ENCODE data around the gene FFAR2. TPM values are rescaled to one million over a fixed set of nuclear protein-coding genes. Genes with fewer than 3 reads are reported as not detected.

FFAR2 gene
- total and polyA plus RNA-seq, 4 donors, result 0.15 to 2.0 (median 1.2) TPM; not detected in 1

DNA sequence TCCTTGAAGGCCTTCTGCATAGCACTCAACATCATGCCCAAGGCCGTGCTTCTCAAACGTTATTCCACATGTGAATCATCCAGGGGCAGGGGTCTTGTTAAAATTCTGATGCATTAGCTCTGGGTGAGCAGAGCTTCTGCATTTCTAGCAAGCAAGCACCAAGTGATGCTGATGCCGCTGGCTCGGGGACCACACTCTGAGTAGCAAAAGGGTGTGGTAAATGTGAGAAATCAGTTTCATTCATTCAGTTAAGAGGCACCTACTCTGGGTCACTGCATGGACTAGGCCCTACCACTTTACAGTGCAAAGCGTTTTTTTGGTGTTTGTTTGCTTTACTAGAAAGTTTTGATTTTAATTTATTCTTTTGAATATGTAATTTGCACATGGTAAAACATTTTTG lies 35.0 kb downstream of the FFAR2 start:
- no peaks in the 10 kb centered on the region for H3K4me1 ChIP-seq (ENCODE audit: control insufficient read depth in 1 of 2, insufficient read depth in 2 of 2, low read length in 2 of 2)
- no peaks in the 10 kb centered on the region for H3K9me3 ChIP-seq (ENCODE audit: control insufficient read depth, low read length)
- no peaks in the 10 kb centered on the region for H3K36me3 ChIP-seq (ENCODE audit: control insufficient read depth in 1 of 2, insufficient read depth in 2 of 2, low read length in 1 of 2)
- ATAC-seq (ENCODE audit: low FRiP score) (no peak), DNase-seq (peak in 1 of 2 donors; percentile 41)
- WGBS, 2 donors, result 64 to 72% methylated on average over 5 of the region's 5 CpGs
- intact Hi-C loops (cut with DNase I), result no loop called here
- no peaks in the 10 kb centered on the region for H3K27me3 ChIP-seq (ENCODE audit: control insufficient read depth in 1 of 2, insufficient read depth in 2 of 2, low read length in 1 of 2)
- H3K4me3 ChIP-seq (ENCODE audit: low read length in 2 of 2), result no peak overlapping the region
- no peak overlapping the region for H3K27ac ChIP-seq (ENCODE audit: low read depth in 1 of 2, low read length in 2 of 2)

DNA sequence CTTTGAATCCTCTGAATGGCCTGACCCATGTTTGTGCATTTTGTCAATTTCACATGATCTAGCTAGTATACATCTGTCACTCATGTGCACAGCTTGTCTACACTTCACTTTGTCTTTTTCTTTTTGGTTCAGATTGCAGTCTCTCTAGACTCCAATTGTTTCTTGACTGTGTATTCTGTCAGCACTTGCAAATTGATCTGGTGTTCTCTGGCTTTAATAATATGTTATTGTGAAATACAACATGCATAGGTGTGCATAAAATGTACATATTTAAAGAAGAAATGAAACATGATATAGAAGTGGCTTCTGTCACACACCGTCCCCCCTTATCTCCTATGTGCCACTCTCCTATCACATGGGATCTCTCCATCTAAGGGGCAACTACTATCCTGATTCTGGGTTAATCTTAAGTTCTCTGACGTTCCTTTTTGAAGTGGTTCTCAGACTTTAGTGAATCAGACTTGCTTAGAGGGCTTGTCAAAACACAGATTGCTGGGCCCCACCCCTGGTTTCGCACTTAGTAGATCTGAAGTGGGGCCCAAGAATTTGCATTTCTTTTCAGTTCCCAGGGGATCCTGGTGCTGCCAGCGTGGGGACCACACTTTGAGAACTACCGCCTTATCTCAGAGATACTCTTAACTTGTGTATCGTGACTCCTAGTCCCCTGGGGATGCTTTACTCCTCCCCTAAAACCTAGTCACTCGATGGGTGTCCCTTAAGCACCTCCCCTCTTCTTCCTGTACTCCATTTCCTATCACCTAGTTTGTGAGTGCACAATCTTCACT lies 36.4 kb downstream of the FFAR2 start:
- Histone ChIP-seq H3K27ac (ENCODE audit: low read depth in 1 of 2, low read length in 2 of 2) (no peak overlapping the region), H3K36me3 (ENCODE audit: control insufficient read depth in 1 of 2, insufficient read depth in 2 of 2, low read length in 1 of 2) (no peaks in the 10 kb centered on the region), H3K4me1 (ENCODE audit: control insufficient read depth in 1 of 2, insufficient read depth in 2 of 2, low read length in 2 of 2) (no peaks in the 10 kb centered on the region), H3K27me3 (ENCODE audit: control insufficient read depth in 1 of 2, insufficient read depth in 2 of 2, low read length in 1 of 2) (no peaks in the 10 kb centered on the region), H3K9me3 (ENCODE audit: control insufficient read depth, low read length) (no peaks in the 10 kb centered on the region), H3K4me3 (ENCODE audit: low read length in 2 of 2) (no peak overlapping the region)
- DNase-seq (peak in 1 of 2 donors; percentile 19), ATAC-seq (ENCODE audit: low FRiP score) (no peak)
- intact Hi-C loops (cut with DNase I), result no loop called here
- 33 to 35% methylated on average over 7 of the region's 7 CpGs for WGBS, 2 donors

DNA sequence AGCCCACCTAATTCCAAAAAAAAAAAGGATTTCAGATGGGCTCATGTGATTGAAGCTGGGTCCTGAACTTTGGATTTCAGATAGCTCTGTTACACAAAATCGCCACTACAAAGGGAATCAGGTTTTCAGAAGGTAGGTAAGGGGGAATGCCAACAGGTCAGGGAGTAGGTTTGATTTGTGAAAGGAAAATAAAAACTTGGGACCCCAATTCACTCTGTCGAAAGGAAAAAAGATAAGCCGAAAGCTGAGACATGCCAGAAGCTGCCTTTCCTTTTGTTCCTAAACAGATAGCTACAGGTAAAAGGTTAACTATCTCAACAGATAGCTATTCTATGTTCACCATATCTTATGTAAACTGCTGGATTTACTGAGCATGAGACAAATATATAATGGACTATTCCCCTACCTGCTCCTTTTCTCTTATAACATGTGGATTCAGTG lies 38.2 kb downstream of the FFAR2 start:
- Histone ChIP-seq H3K4me3 (ENCODE audit: low read length in 2 of 2) (no peak overlapping the region), H3K4me1 (ENCODE audit: control insufficient read depth in 1 of 2, insufficient read depth in 2 of 2, low read length in 2 of 2) (no peaks in the 10 kb centered on the region), H3K9me3 (ENCODE audit: control insufficient read depth, low read length) (no peaks in the 10 kb centered on the region), H3K36me3 (ENCODE audit: control insufficient read depth in 1 of 2, insufficient read depth in 2 of 2, low read length in 1 of 2) (no peaks in the 10 kb centered on the region), H3K27me3 (ENCODE audit: control insufficient read depth in 1 of 2, insufficient read depth in 2 of 2, low read length in 1 of 2) (no peaks in the 10 kb centered on the region), H3K27ac (ENCODE audit: low read depth in 1 of 2, low read length in 2 of 2) (no peak overlapping the region)
- DNase-seq (no peak), ATAC-seq (ENCODE audit: low FRiP score) (no peak)
- intact Hi-C loops (cut with DNase I), result no loop called here
- 80 to 89% methylated on average over 3 of the region's 3 CpGs for WGBS, 2 donors

DNA sequence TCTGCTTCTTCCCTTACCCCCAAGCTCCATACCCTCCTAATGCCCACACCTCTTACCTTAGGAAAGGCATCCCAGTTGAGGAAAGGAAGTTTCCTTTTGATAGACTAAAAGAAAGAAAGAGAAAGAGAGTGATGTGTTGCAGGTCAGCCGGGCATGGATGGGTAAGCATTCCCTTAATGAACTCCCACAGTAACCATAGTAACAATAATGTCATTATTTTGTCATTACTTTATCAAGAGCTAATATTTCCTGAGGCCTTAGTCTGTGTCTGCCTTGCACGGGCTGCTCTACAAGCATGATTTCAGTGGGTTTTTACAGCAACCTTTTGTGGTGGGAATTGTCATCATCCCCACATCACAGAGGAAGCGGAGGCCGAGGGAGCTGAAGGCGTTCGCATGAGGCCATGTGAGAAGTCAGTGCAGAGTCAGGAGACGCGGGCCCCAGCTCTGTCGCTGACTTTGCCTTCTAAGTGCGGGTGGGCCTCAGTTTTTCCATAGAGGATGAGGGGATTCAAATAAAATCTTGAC lies 39.7 kb downstream of the FFAR2 start:
- H3K4me1 ChIP-seq (ENCODE audit: control insufficient read depth in 1 of 2, insufficient read depth in 2 of 2, low read length in 2 of 2), result no peaks in the 10 kb centered on the region
- ATAC-seq (ENCODE audit: low FRiP score), result no peak
- H3K36me3 ChIP-seq (ENCODE audit: control insufficient read depth in 1 of 2, insufficient read depth in 2 of 2, low read length in 1 of 2), result no peaks in the 10 kb centered on the region
- H3K27ac ChIP-seq (ENCODE audit: low read depth in 1 of 2, low read length in 2 of 2), result no peak overlapping the region
- no peaks in the 10 kb centered on the region for H3K27me3 ChIP-seq (ENCODE audit: control insufficient read depth in 1 of 2, insufficient read depth in 2 of 2, low read length in 1 of 2)
- H3K9me3 ChIP-seq (ENCODE audit: control insufficient read depth, low read length), result no peaks in the 10 kb centered on the region
- intact Hi-C loops (cut with DNase I), result no loop called here
- peak in 1 of 2 donors; percentile 37 for DNase-seq
- H3K4me3 ChIP-seq (ENCODE audit: low read length in 2 of 2), result no peak overlapping the region
- WGBS, 2 donors, result 82 to 84% methylated on average over 10 of the region's 10 CpGs

DNA sequence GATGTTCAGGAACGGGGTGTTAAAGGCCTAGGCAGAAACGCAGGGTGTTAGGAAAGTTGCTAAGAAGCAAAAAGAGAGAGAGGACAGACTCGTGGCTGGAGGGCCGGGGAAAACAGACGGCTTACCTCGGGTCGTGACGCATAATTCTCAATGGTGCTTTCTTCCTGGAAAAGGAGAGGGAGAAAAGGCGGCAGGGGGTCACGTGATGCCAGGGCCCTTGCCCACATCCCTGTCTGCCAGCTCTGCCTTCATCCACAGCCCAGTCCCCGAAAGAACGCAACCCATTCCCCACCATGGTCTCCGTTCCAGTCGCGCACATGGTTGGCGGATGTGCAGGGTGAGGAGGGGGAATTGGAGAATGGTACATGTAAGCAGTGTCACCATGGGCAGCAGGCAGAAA lies 40.6 kb downstream of the FFAR2 start:
- no peak overlapping the region for H3K27ac ChIP-seq (ENCODE audit: low read depth in 1 of 2, low read length in 2 of 2)
- H3K9me3 ChIP-seq (ENCODE audit: control insufficient read depth, low read length), result no peaks in the 10 kb centered on the region
- ATAC-seq (ENCODE audit: low FRiP score) (no peak), DNase-seq (no peak)
- no peaks in the 10 kb centered on the region for H3K36me3 ChIP-seq (ENCODE audit: control insufficient read depth in 1 of 2, insufficient read depth in 2 of 2, low read length in 1 of 2)
- intact Hi-C loops (cut with DNase I), result no loop called here
- no peak overlapping the region for H3K4me3 ChIP-seq (ENCODE audit: low read length in 2 of 2)
- WGBS, 2 donors, result 68 to 81% methylated on average over 16 of the region's 16 CpGs
- no peaks in the 10 kb centered on the region for H3K27me3 ChIP-seq (ENCODE audit: control insufficient read depth in 1 of 2, insufficient read depth in 2 of 2, low read length in 1 of 2)
- no peaks in the 10 kb centered on the region for H3K4me1 ChIP-seq (ENCODE audit: control insufficient read depth in 1 of 2, insufficient read depth in 2 of 2, low read length in 2 of 2)

DNA sequence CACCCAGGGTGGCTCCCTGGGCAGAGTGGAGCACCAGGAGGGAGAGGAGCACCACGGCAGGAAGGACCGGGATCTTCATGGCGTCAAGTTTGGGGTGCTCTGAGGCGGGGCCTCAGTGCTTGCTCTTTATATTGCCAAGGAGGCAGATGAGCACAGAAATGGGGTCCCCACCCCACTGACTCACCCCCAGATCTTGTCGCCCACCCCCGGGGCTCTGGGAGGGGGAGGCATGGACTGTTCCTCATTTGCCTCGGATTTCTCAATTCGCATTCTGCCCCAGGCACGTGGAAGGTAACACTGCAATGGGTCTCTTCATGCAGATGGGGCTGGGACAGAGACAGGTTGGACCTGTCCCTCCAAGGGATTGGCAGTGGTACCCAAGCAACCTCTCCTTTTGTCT lies 42.3 kb downstream of the FFAR2 start, which contains the start of gene KRTDAP:
Gene KRTDAP (minus strand): TSS at position 101 of the 400 bp plus-strand sequence. CDS start 22 bp downstream, at position 79.
- intact Hi-C loops (cut with DNase I), result loop anchor here (10.0 kb wide), 2 partner anchors 216 to 426 kb away; no protein-coding TSS in a partner anchor
- H3K36me3 ChIP-seq (ENCODE audit: control insufficient read depth in 1 of 2, insufficient read depth in 2 of 2, low read length in 1 of 2), result no peaks in the 10 kb centered on the region
- WGBS, 2 donors, result 82 to 87% methylated on average over 9 of the region's 9 CpGs
- H3K4me1 ChIP-seq (ENCODE audit: control insufficient read depth in 1 of 2, insufficient read depth in 2 of 2, low read length in 2 of 2), result no peaks in the 10 kb centered on the region
- no peak within 1 kb of the TSS for H3K4me3 ChIP-seq (ENCODE audit: low read length in 2 of 2)
- no peaks in the 10 kb centered on the region for H3K9me3 ChIP-seq (ENCODE audit: control insufficient read depth, low read length)
- ATAC-seq (ENCODE audit: low FRiP score) (no peak), DNase-seq (no peak)
- no peak within 1 kb of the TSS for H3K27ac ChIP-seq (ENCODE audit: low read depth in 1 of 2, low read length in 2 of 2)
- H3K27me3 ChIP-seq (ENCODE audit: control insufficient read depth in 1 of 2, insufficient read depth in 2 of 2, low read length in 1 of 2), result no peaks in the 10 kb centered on the region

DNA sequence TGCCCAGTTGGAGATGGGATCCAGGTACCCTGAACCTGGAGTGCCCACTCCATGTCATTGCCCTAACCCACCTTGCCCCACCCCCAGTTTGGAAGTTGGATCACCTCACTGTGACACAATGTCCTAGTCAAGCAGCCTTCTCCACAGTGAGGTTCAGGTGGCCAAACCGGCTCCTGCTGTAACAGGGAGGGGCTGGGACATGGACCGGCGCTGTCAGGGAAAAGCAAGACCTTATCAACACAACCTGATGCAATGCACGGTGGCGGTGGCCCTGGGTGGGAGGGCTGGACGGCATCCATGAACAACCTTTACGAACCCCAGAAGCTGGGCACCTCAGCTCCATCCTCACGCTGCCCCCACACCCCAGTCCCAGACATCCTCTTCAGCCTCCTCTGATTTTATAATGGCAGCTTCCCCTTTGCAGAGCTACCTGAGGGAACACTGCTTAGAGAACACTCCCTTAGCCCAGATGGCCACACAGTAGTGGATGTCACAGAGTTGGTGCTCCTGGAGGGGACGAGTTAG lies 43.8 kb downstream of the FFAR2 start:
- no peaks in the 10 kb centered on the region for H3K27me3 ChIP-seq (ENCODE audit: control insufficient read depth in 1 of 2, insufficient read depth in 2 of 2, low read length in 1 of 2)
- intact Hi-C loops (cut with DNase I), result loop anchor here (10.0 kb wide), 2 partner anchors 217 to 427 kb away; no protein-coding TSS in a partner anchor
- WGBS, 2 donors, result 85 to 86% methylated on average over 9 of the region's 9 CpGs

DNA sequence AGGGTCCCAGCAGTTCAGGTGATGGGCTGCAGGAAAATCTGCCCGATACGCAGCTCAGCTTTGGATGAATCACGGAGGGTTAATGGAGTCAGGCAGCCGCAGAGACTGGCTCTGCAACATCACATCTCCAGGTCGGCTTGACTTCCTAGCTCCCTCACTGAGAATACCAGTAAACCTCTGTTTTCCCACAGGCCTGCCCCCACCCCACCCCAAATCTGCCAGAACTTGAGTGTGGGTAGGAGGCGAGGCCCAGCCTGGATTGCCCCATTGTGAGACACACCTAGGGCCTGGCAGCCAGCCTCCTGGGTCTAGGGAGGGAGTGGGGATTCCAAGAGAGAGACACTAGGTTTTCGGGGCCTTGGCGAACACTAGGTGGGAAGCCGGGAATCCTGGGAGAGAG lies 45.9 kb downstream of the FFAR2 start:
- H3K27ac ChIP-seq (ENCODE audit: low read depth in 1 of 2, low read length in 2 of 2), result no peak overlapping the region
- intact Hi-C loops (cut with DNase I), result loop anchor here (10.0 kb wide), 2 partner anchors 219 to 429 kb away; no protein-coding TSS in a partner anchor
- ATAC-seq (ENCODE audit: low FRiP score) (no peak), DNase-seq (no peak)
- H3K36me3 ChIP-seq (ENCODE audit: control insufficient read depth in 1 of 2, insufficient read depth in 2 of 2, low read length in 1 of 2), result no peaks in the 10 kb centered on the region
- H3K4me1 ChIP-seq (ENCODE audit: control insufficient read depth in 1 of 2, insufficient read depth in 2 of 2, low read length in 2 of 2), result no peaks in the 10 kb centered on the region
- no peak overlapping the region for H3K4me3 ChIP-seq (ENCODE audit: low read length in 2 of 2)
- WGBS, 2 donors, result 79 to 82% methylated on average over 9 of the region's 9 CpGs
- no peaks in the 10 kb centered on the region for H3K9me3 ChIP-seq (ENCODE audit: control insufficient read depth, low read length)
- no peaks in the 10 kb centered on the region for H3K27me3 ChIP-seq (ENCODE audit: control insufficient read depth in 1 of 2, insufficient read depth in 2 of 2, low read length in 1 of 2)

More for the DNA sequence above, 43.8 kb downstream of the FFAR2 start:
- no peak for ATAC-seq (ENCODE audit: low FRiP score)
- peak in 1 of 2 donors; percentile 70 for DNase-seq
- Histone ChIP-seq H3K27ac (ENCODE audit: low read depth in 1 of 2, low read length in 2 of 2) (no peak overlapping the region), H3K4me1 (ENCODE audit: control insufficient read depth in 1 of 2, insufficient read depth in 2 of 2, low read length in 2 of 2) (no peaks in the 10 kb centered on the region), H3K36me3 (ENCODE audit: control insufficient read depth in 1 of 2, insufficient read depth in 2 of 2, low read length in 1 of 2) (no peaks in the 10 kb centered on the region), H3K9me3 (ENCODE audit: control insufficient read depth, low read length) (no peaks in the 10 kb centered on the region), H3K4me3 (ENCODE audit: low read length in 2 of 2) (no peak overlapping the region)

Data from aorta (tissue), 5 donors.